Measurements from ENCODE around the gene CASZ1. TPM values are rescaled to one million over a fixed set of nuclear protein-coding genes. Genes with fewer than 3 reads are reported as not detected.

The CASZ1 gene
- total RNA-seq, 2 experiments from 2014 or later: 2.9 to 4.1 TPM

DNA sequence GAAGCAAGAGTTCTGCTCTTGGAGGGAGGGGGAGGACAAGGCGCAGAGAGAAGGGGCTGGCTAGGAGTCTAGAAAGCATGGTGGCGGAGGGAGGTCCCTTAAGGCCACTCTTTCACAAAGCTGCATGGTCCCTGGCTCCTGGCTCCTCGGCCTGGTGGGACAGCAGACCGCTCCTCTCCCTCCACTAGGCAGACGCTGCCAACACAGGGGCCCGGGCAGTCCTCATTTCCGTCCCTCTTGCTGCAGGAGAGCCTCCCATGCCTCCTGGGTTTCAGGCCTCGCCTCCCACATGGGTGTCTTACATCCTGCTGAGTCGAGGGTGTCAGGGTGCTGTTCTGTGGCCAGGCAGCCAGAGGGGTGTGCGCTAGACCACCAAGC, 108.0 kb downstream of the CASZ1 start:
- Mint-ChIP-seq H3K4me1 (ENCODE audit: low read depth) (peaks cover 25% of the 10 kb centered on the region), H3K9me3 (no peaks in the 10 kb centered on the region), H3K27ac (no peak overlapping the region), H3K36me3 (ENCODE audit: low read depth) (no peaks in the 10 kb centered on the region), H3K4me3 (no peak overlapping the region), H3K27me3 (no peaks in the 10 kb centered on the region)
- CTCF ChIA-PET: no interaction called here
- ATAC-seq (no peak), DNase-seq (no peak)
- POLR2A ChIA-PET: no interaction called here
- intact Hi-C loops (cut with micrococcal nuclease): loop anchor here (10.0 kb wide), 1 partner anchor 176 kb away; no protein-coding TSS in a partner anchor
- no peak for TF ChIP-seq CTCF (IDR thresholded peaks at IDR 0.05)

DNA sequence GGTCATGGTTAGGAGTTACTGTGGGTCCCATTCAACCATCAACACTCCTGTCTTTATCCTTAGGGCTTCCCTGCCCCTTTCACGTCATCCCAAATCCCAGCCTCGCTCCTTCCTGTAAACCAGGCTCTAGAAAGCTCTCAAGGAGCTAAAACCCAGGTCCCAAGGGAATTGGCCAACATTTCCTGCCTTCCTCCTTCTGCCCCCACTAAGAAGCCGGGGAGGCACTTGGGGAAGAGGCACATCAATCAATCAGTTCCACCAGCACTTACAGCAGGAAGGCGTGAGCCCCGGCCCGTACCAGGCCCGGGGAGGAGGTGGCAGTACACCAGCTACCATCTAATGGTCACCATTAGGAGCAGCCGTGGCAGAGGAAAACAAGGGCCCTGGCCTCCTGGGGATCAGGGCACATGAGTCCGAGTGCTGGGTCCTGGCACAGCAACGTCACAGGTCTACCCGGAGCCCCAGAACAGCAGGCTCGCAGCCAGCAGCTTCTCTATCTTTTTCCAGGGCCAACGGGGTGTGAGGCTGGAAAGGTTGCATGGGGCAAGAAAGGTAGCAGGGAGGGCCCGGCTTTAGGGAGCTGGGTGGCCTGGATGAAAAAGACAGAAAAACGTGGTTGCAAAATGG, 108.6 kb downstream of the CASZ1 start:
- no peak for ATAC-seq
- DNase-seq: no peak
- Mint-ChIP-seq H3K36me3 (ENCODE audit: low read depth) (no peaks in the 10 kb centered on the region), H3K27ac (no peak overlapping the region), H3K4me3 (no peak overlapping the region), H3K9me3 (no peaks in the 10 kb centered on the region), H3K4me1 (ENCODE audit: low read depth) (peaks cover 20% of the 10 kb centered on the region), H3K27me3 (no peaks in the 10 kb centered on the region)
- ChIA-PET CTCF (no interaction called here), POLR2A (no interaction called here)
- no peak for TF ChIP-seq CTCF (IDR thresholded peaks at IDR 0.05)
- intact Hi-C loops (cut with micrococcal nuclease): loop anchor here (10.0 kb wide), 1 partner anchor 177 kb away; no protein-coding TSS in a partner anchor

GRCh38 chr1:10687251-10687651, 109.2 kb downstream of the CASZ1 start:
- Mint-ChIP-seq H3K4me3 (no peak overlapping the region), H3K4me1 (ENCODE audit: low read depth) (peaks cover 14% of the 10 kb centered on the region), H3K27ac (no peak overlapping the region), H3K36me3 (ENCODE audit: low read depth) (no peaks in the 10 kb centered on the region), H3K9me3 (no peaks in the 10 kb centered on the region), H3K27me3 (no peaks in the 10 kb centered on the region)
- ChIA-PET CTCF (no interaction called here), POLR2A (no interaction called here)
- TF ChIP-seq CTCF (IDR thresholded peaks at IDR 0.05): no peak
- no peak for DNase-seq
- intact Hi-C loops (cut with micrococcal nuclease): loop anchor here (10.0 kb wide), 1 partner anchor 178 kb away; no protein-coding TSS in a partner anchor
- no peak for ATAC-seq

DNA sequence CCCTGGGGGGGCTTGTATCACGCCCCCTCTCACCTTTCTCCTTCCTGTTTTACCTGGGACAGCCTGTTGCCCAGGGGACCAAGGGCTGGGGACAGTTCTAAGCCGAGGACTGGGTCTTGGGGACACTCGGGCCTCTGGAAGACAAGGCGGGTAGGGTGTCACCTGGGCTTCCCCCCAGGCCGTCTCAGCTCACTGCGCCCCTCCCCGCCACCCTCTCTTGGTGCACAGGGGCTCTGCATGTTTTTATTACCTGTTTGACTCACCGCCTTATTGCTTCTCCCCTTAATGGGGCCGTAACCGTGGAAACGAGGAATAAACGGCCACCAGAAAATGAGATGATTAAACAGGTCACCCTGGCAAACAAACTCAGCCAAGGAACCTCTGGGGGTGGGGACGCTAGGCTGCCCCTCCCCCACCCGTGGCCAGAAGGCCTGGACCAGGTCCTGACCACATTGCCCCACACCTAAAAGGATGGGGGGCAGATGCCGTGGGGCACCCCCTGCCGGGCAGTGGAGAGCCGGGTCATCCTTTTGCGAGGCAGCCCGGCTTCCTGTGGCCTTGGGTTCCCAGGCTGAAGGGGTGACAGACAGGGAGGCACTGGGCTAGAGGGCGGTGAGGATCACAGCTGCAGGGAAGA, 109.9 kb downstream of the CASZ1 start:
- POLR2A ChIA-PET: no interaction called here
- no peaks in the 10 kb centered on the region for H3K27me3 Mint-ChIP-seq
- TF ChIP-seq CTCF (IDR thresholded peaks at IDR 0.05): no peak
- H3K27ac Mint-ChIP-seq: no peak overlapping the region
- CTCF ChIA-PET: no interaction called here
- intact Hi-C loops (cut with micrococcal nuclease): loop anchor here (10.0 kb wide), 1 partner anchor 178 kb away; no protein-coding TSS in a partner anchor
- ATAC-seq (no peak), DNase-seq (no peak)
- H3K4me3 Mint-ChIP-seq: no peak overlapping the region
- H3K4me1 Mint-ChIP-seq (ENCODE audit: low read depth): peaks cover 10% of the 10 kb centered on the region
- H3K9me3 Mint-ChIP-seq: no peaks in the 10 kb centered on the region
- no peaks in the 10 kb centered on the region for H3K36me3 Mint-ChIP-seq (ENCODE audit: low read depth)

- H3K9me3 Mint-ChIP-seq: no peaks in the 10 kb centered on the region
- no peak overlapping the region for H3K27ac Mint-ChIP-seq
- H3K4me1 Mint-ChIP-seq (ENCODE audit: low read depth): peaks cover 8% of the 10 kb centered on the region
- ChIA-PET CTCF (no interaction called here), POLR2A (no interaction called here)
- no peak for ATAC-seq
- no peaks in the 10 kb centered on the region for H3K36me3 Mint-ChIP-seq (ENCODE audit: low read depth)
- intact Hi-C loops (cut with micrococcal nuclease): loop anchor here (10.0 kb wide), 1 partner anchor 179 kb away; no protein-coding TSS in a partner anchor
- no peak for DNase-seq
- no peak for TF ChIP-seq CTCF (IDR thresholded peaks at IDR 0.05)
- H3K4me3 Mint-ChIP-seq: no peak overlapping the region
- H3K27me3 Mint-ChIP-seq: no peaks in the 10 kb centered on the region
Measured at GRCh38 chr1:10685808-10686403, 110.5 kb downstream of the CASZ1 start.
